LNCAP (cell line): ENCODE results near the gene CAMTA1.

Experiments
- CTCF ChIP-seq: fragments of 450-650 bp; IDR thresholded peaks from 2 replicates; pipeline ENCODE4 v1.5.1; 2017; ENCODE audit warnings: mild to moderate bottlenecking

CAMTA1 gene

GRCh38 chr1:7506454-7507284, 721.4 kb downstream of the CAMTA1 start:
- TF ChIP-seq CTCF: no peak

- TF ChIP-seq CTCF: no peak
Observed at GRCh38 chr1:7507285-7508019, 722.2 kb downstream of the CAMTA1 start.

- TF ChIP-seq CTCF: no peak
Observed at GRCh38 chr1:7508052-7508933, 723.0 kb downstream of the CAMTA1 start.

- no peak for TF ChIP-seq CTCF
Observed at GRCh38 chr1:7508934-7509519, 723.8 kb downstream of the CAMTA1 start.

GRCh38 chr1:7509598-7509997, 724.3 kb downstream of the CAMTA1 start:
- no peak for TF ChIP-seq CTCF

- TF ChIP-seq CTCF: no peak
Observed at GRCh38 chr1:7510389-7510931, 725.2 kb downstream of the CAMTA1 start.

- TF ChIP-seq CTCF: no peak
Observed at GRCh38 chr1:7511381-7511780, 726.1 kb downstream of the CAMTA1 start.
